HepG2 (cell line): Measurements from ENCODE around the gene LOXL3. TPM values are rescaled to one million over a fixed set of nuclear protein-coding genes. Genes with fewer than 3 reads are reported as not detected.

Experiments
- AGO2 ChIP-seq: fragments of 200-400 bp; formaldehyde crosslinking; optimal IDR thresholded peaks from 2 replicates; pipeline ENCODE3; 2017; ENCODE audit warnings: mild to moderate bottlenecking, low read depth, low read length, moderate library complexity
- AHR ChIP-seq: IDR thresholded peaks from 2 replicates; pipeline ENCODE4 v1.6.1; 2018; ENCODE audit warnings: missing genetic modification reagents, missing compliant biosample characterization
- HMGA1 ChIP-seq: sonication (generic); formaldehyde crosslinking; conservative IDR thresholded peaks from 2 replicates; pipeline ENCODE4 v1.4.0; 2020; ENCODE audit warnings: missing genetic modification reagents
- IRF9 ChIP-seq: sonication (generic); formaldehyde crosslinking; IDR thresholded peaks from 2 replicates; pipeline ENCODE4 v1.8.0; 2022; ENCODE audit warnings: missing genetic modification reagents, mild to moderate bottlenecking, borderline replicate concordance
- KIAA2018 ChIP-seq: sonication (generic); formaldehyde crosslinking; IDR thresholded peaks from 2 replicates; pipeline ENCODE4 v1.5.0; 2020; ENCODE audit warnings: mild to moderate bottlenecking, missing genetic modification reagents, borderline replicate concordance
- NONO ChIP-seq, 2 experiments: fragments of 450-650 bp in 1 of 2; sonication (generic) in 1 of 2; formaldehyde crosslinking in 1 of 2; IDR thresholded peaks in 1 of 2; conservative IDR thresholded peaks in 1 of 2; 2 replicates each; pipeline versions ENCODE4 v1.6.1 to v1.8.0; 2017 to 2022; ENCODE audit warnings: mild to moderate bottlenecking in 1 of 2, missing genetic modification reagents in 1 of 2, moderate library complexity in 1 of 2
- ZBTB1 ChIP-seq: sonication (generic); formaldehyde crosslinking; IDR thresholded peaks from 2 replicates; pipeline ENCODE4 v1.4.0; 2020; ENCODE audit warnings: missing genetic modification reagents, borderline replicate concordance
- ZNF207 ChIP-seq: fragments of 450-650 bp; IDR thresholded peaks from 2 replicates; pipeline ENCODE4 v1.6.1; 2016; ENCODE audit warnings: antibody characterized with exemption, borderline replicate concordance
- ZNF510 ChIP-seq: sonication (generic); formaldehyde crosslinking; IDR thresholded peaks from 2 replicates; pipeline ENCODE4 v1.4.0; 2020; ENCODE audit warnings: low read depth, mild to moderate bottlenecking, missing genetic modification reagents
- ZNF709 ChIP-seq: sonication (generic); formaldehyde crosslinking; IDR thresholded peaks from 2 replicates; pipeline ENCODE4 v1.5.0; 2020; ENCODE audit warnings: mild to moderate bottlenecking, missing genetic modification reagents
- polyA plus RNA-seq, 8 experiments: library from polyadenylated mRNA; depleted of rRNA in 3 of 8; stranded (reverse) in 7 of 8; unstranded in 1 of 8; fragments of >200 nt; fragmentation: Illumina TruSeq in 4 of 8; extraction: Trizol in 4 of 8; gene quantifications; 2 replicates each; pipeline versions ENCODE4 v1.2.1 to v1.2.3, GENCODE V29; 2011 to 2016; ENCODE audit warnings: low read depth in 4 of 8, missing spikeins in 1 of 8, mixed read lengths in 1 of 8; ENCODE audit not compliant: insufficient read depth in 1 of 8
- total RNA-seq, 5 experiments: library from RNA; depleted of rRNA; stranded (reverse); fragments of >200 nt; fragmentation: Illumina TruSeq; extraction: Trizol; gene quantifications; 2 replicates each; pipeline ENCODE4 v1.2.3, GENCODE V29; 2016; ENCODE audit warnings: low read depth in 1 of 5
- TF ChIP-seq, protein P1 (sequence below): sonication (generic); formaldehyde crosslinking; IDR thresholded peaks from 2 replicates; pipeline ENCODE4 v1.5.0; 2020; ENCODE audit warnings: missing genetic modification reagents, mild to moderate bottlenecking, borderline replicate concordance
- TF ChIP-seq, protein P2 (sequence below): sonication (generic); formaldehyde crosslinking; IDR thresholded peaks from 2 replicates; pipeline ENCODE4 v1.5.1; 2020; ENCODE audit warnings: mild to moderate bottlenecking, missing genetic modification reagents, borderline replicate concordance

Gene LOXL3
- total and polyA plus RNA-seq, 2 of the 13 experiments (the other 11 are each of a cell fraction or from before 2014, with no cell fraction given), result 0.55 to 6.5 TPM

DNA sequence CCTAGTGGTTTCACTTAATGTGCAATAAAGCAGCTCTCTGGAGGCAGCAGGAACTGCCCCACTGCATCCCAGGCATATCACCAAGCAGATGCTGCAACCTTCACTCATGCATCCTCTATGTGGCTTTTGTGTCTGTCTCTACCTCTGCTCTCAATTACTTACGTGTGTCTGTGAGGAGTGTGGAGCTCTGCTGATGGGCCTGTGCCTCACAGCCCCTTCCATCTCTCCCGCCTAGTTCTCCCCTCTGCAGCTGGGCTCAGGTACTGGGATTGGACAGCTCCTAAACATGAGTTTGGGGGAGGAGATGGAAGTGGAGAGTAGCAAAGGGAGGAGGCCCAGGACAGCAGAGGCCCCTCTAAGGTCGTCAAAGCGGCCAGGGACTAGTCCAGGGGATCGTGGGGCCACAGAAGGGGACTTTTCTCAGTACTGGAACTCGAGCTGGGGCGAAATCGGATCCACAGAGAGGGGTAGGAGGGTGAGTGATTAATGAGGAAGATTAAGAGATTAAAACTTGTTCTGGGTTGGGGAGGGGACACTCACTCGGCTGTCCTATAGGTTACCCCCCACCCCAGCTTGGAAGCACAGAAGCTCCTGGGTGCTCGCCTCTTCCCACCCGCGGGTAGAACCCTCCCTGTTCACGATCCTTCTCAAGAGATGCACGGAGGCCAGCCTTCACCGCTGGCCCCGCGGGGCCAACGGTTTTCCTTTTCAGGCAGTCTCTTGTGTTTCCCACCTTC is 52.2 kb downstream of the LOXL3 start (continued):
- TF ChIP-seq AHR, result no peak
- TF ChIP-seq HMGA1 (CRISPR knock-in tag), result no peak
- TF ChIP-seq ZNF510 (CRISPR knock-in tag), result no peak
- TF ChIP-seq, protein P1, sequence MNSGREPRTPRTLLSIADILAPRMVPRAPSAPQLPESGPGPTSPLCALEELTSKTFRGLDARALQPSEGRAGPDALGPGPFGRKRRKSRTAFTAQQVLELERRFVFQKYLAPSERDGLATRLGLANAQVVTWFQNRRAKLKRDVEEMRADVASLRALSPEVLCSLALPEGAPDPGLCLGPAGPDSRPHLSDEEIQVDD (CRISPR knock-in tag), result no peak
- TF ChIP-seq AGO2, result no peak
- TF ChIP-seq ZNF207, result no peak
- TF ChIP-seq ZNF709, result no peak
- TF ChIP-seq, protein P2, sequence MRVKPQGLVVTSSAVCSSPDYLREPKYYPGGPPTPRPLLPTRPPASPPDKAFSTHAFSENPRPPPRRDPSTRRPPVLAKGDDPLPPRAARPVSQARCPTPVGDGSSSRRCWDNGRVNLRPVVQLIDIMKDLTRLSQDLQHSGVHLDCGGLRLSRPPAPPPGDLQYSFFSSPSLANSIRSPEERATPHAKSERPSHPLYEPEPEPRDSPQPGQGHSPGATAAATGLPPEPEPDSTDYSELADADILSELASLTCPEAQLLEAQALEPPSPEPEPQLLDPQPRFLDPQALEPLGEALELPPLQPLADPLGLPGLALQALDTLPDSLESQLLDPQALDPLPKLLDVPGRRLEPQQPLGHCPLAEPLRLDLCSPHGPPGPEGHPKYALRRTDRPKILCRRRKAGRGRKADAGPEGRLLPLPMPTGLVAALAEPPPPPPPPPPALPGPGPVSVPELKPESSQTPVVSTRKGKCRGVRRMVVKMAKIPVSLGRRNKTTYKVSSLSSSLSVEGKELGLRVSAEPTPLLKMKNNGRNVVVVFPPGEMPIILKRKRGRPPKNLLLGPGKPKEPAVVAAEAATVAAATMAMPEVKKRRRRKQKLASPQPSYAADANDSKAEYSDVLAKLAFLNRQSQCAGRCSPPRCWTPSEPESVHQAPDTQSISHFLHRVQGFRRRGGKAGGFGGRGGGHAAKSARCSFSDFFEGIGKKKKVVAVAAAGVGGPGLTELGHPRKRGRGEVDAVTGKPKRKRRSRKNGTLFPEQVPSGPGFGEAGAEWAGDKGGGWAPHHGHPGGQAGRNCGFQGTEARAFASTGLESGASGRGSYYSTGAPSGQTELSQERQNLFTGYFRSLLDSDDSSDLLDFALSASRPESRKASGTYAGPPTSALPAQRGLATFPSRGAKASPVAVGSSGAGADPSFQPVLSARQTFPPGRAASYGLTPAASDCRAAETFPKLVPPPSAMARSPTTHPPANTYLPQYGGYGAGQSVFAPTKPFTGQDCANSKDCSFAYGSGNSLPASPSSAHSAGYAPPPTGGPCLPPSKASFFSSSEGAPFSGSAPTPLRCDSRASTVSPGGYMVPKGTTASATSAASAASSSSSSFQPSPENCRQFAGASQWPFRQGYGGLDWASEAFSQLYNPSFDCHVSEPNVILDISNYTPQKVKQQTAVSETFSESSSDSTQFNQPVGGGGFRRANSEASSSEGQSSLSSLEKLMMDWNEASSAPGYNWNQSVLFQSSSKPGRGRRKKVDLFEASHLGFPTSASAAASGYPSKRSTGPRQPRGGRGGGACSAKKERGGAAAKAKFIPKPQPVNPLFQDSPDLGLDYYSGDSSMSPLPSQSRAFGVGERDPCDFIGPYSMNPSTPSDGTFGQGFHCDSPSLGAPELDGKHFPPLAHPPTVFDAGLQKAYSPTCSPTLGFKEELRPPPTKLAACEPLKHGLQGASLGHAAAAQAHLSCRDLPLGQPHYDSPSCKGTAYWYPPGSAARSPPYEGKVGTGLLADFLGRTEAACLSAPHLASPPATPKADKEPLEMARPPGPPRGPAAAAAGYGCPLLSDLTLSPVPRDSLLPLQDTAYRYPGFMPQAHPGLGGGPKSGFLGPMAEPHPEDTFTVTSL (CRISPR knock-in tag), result no peak
- TF ChIP-seq KIAA2018 (CRISPR knock-in tag), result no peak
- TF ChIP-seq ZBTB1 (CRISPR knock-in tag), result no peak
- peak; percentile 14; the same call in 1 of the 2 replicates for TF ChIP-seq IRF9 (CRISPR knock-in tag)
- no peak for TF ChIP-seq NONO (IDR thresholded peaks at IDR 0.05)
- TF ChIP-seq NONO (CRISPR knock-in tag; conservative IDR thresholded peaks at IDR 0.05), result peak; percentile 51; the same call in 1 of the 2 replicates
